ENCODE measurements around the gene VPS36.
"Not testable (repeated sequence)": the region's sequence is repeated elsewhere in the genome, so short reads cannot be mapped to it uniquely, and the experiment has no call there.

The VPS36 gene

GRCh38 chr13:52450012-52450792, at the start of gene VPS36:
VPS36 (minus strand) TSS chr13:52450634; CDS start chr13:52450594, 40 bp downstream.
- peak; percentile 70 for DNase-seq

- not testable (repeated sequence) for DNase-seq
Measured at GRCh38 chr13:52497979-52498378, 47.5 kb upstream of the VPS36 start.

- not testable (repeated sequence) for DNase-seq
Measured at GRCh38 chr13:52494241-52494640, 43.8 kb upstream of the VPS36 start.

- DNase-seq, result not testable (repeated sequence)
Measured at GRCh38 chr13:52491015-52491414, 40.6 kb upstream of the VPS36 start.

GRCh38 chr13:52488763-52489162, 38.3 kb upstream of the VPS36 start:
- DNase-seq, result not testable (repeated sequence)

- DNase-seq, result not testable (repeated sequence)
Measured at GRCh38 chr13:52487078-52487477, 36.6 kb upstream of the VPS36 start.

- not testable (repeated sequence) for DNase-seq
Measured at GRCh38 chr13:52480677-52481428, 30.4 kb upstream of the VPS36 start.

- DNase-seq, result not testable (repeated sequence)
Measured at GRCh38 chr13:52468487-52468886, 18.1 kb upstream of the VPS36 start.

GRCh38 chr13:52463526-52463925, 13.1 kb upstream of the VPS36 start:
- no peak for DNase-seq

GRCh38 chr13:52461265-52461664, 10.8 kb upstream of the VPS36 start:
- no peak for DNase-seq

- no peak for DNase-seq
Measured at GRCh38 chr13:52459668-52460067, 9.2 kb upstream of the VPS36 start.

- peak; percentile 9 for DNase-seq
Measured at GRCh38 chr13:52455677-52456041, 5.2 kb upstream of the VPS36 start.

- DNase-seq, result peak; percentile 84
Measured at GRCh38 chr13:52454820-52455676, 4.6 kb upstream of the VPS36 start, which contains the start of gene CKAP2. CKAP2 (plus strand) TSS chr13:52455478; CDS start chr13:52455557, 79 bp downstream.

GRCh38 chr13:52454459-52454819, 4.0 kb upstream of the VPS36 start:
- no peak for DNase-seq

GRCh38 chr13:52452470-52452869, 2.0 kb upstream of the VPS36 start:
- DNase-seq, result no peak

GRCh38 chr13:52451135-52451804, 836 bp upstream of the VPS36 start:
- DNase-seq, result no peak

- no peak for DNase-seq
Measured at GRCh38 chr13:52450793-52451116, 321 bp upstream of the VPS36 start.

- DNase-seq, result no peak
Measured at GRCh38 chr13:52449331-52450011, 963 bp downstream of the VPS36 start.

- no peak for DNase-seq
Measured at GRCh38 chr13:52447815-52448552, 2.5 kb downstream of the VPS36 start.

- no peak for DNase-seq
Measured at GRCh38 chr13:52447354-52447753, 3.1 kb downstream of the VPS36 start.

GRCh38 chr13:52446265-52446664, 4.2 kb downstream of the VPS36 start:
- DNase-seq, result no peak
